ENCODE results near the gene ERG. TPM values are rescaled to one million over a fixed set of nuclear protein-coding genes. Genes with fewer than 3 reads are reported as not detected.

ERG gene
- polyA plus RNA-seq, 1 of the 3 experiments (the other 2 are of a cell fraction): not detected

GRCh38 chr21:38354231-38354630 is 144.0 kb downstream of the ERG start:
- Histone ChIP-seq H4K20me1 (ENCODE audit: insufficient read depth) (no peaks in the 10 kb centered on the region), H3K4me3 (ENCODE audit: low read depth in 2 of 2, low read length in 1 of 2) (no peak overlapping the region), H3K4me2 (no peak overlapping the region), H3K27me3 (ENCODE audit: insufficient read depth) (no peaks in the 10 kb centered on the region), H3K4me1 (ENCODE audit: control insufficient read depth in 1 of 2, insufficient read depth in 2 of 2, low read depth in 1 of 2, low read length in 1 of 2) (no peaks in the 10 kb centered on the region; a peak in 1 of 4 replicates), H3K79me2 (ENCODE audit: insufficient read depth) (no peaks in the 10 kb centered on the region), H3K9me3 (no peaks in the 10 kb centered on the region), H3K9me2 (no peaks in the 10 kb centered on the region), H3K9ac (no peak overlapping the region), H3K27ac (ENCODE audit: low read depth in 2 of 2, low read length in 1 of 2) (no peak overlapping the region), H3K36me3 (replicated peaks in 1 of 2; ENCODE audit: control insufficient read depth in 1 of 2, insufficient read depth in 2 of 2, low read length in 1 of 2) (no peaks in the 10 kb centered on the region), H3F3A (replicated peaks; ENCODE audit: insufficient read depth) (no peaks in the 10 kb centered on the region), H2AFZ (ENCODE audit: low read depth) (no peak overlapping the region)
- no peak for DNase-seq
- TF ChIP-seq MXI1 (IDR thresholded peaks at IDR 0.05; ENCODE audit: low read depth, low read length) (no peak), SIN3A (IDR thresholded peaks at IDR 0.05; ENCODE audit: borderline replicate concordance, low read depth, low read length) (no peak), ZBTB33 (IDR thresholded peaks at IDR 0.05; ENCODE audit: borderline replicate concordance, low read depth) (no peak), MAX (IDR thresholded peaks at IDR 0.05; ENCODE audit: low read depth) (no peak), NRF1 (IDR thresholded peaks at IDR 0.05; ENCODE audit: low read depth, low read length) (no peak), CTCF (IDR thresholded peaks at IDR 0.05) (no peak), USF2 (IDR thresholded peaks at IDR 0.05; ENCODE audit: borderline replicate concordance, low read depth, low read length) (no peak), USF1 (IDR thresholded peaks at IDR 0.05; ENCODE audit: borderline replicate concordance, low read depth) (no peak), NFIC (IDR thresholded peaks at IDR 0.05; ENCODE audit: borderline replicate concordance) (no peak), TCF12 (IDR thresholded peaks at IDR 0.05) (no peak), IRF3 (IDR thresholded peaks at IDR 0.05; ENCODE audit: low read depth, low read length) (no peak)
- CTCF ChIA-PET: interaction anchor here (1.1 to 5.3 kb wide), 11 partner anchors 74 to 783 kb away, joined by 3 to 64 read pairs (median 8); no protein-coding TSS in a partner anchor
- POLR2A ChIA-PET: no interaction called here
- 92% methylated on average over 10 of the region's 10 CpGs for WGBS (ENCODE audit: low lambda C conversion rate)
